Measurements from ENCODE around the gene CAPNS1.

The CAPNS1 gene

DNA sequence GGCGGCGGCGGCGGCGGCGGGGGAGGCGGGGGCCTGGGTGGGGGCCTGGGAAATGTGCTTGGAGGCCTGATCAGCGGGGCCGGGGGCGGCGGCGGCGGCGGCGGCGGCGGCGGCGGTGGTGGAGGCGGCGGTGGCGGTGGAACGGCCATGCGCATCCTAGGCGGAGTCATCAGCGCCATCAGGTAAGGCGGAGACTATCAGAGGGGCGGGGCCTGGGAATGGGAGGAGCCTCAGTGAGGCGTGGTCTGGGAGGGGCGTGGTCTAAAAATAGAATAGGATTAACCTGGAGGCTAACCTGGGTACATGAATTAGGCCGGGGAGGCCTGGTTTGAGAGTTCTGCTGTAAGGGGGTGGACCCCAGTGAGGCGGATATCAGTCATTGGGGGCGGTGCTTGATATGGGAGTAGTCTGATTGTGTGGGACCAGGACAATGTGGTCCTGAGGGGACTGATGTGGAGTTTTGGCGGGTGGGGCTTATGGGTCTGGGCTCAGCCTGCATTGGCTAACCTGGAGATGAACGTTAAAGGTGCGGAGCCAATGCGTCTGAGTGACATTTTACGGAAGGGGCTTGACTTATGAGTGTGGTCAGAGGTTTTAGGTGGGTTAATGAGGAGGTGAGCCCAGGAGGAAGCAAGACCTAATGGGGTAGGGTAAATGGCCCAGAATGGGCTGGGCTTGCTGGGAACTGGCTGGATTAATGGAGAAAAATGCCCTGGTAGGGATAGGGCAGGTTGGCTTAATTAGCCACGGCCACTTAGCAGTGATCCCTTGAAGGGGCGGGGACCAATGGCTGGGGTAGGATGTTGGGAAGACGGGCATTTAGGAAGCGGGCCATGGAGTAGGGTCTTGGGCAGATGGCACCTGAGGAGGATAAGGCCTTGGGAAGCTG is 1.4 kb downstream of the CAPNS1 start:
- TF ChIP-seq, protein P1, sequence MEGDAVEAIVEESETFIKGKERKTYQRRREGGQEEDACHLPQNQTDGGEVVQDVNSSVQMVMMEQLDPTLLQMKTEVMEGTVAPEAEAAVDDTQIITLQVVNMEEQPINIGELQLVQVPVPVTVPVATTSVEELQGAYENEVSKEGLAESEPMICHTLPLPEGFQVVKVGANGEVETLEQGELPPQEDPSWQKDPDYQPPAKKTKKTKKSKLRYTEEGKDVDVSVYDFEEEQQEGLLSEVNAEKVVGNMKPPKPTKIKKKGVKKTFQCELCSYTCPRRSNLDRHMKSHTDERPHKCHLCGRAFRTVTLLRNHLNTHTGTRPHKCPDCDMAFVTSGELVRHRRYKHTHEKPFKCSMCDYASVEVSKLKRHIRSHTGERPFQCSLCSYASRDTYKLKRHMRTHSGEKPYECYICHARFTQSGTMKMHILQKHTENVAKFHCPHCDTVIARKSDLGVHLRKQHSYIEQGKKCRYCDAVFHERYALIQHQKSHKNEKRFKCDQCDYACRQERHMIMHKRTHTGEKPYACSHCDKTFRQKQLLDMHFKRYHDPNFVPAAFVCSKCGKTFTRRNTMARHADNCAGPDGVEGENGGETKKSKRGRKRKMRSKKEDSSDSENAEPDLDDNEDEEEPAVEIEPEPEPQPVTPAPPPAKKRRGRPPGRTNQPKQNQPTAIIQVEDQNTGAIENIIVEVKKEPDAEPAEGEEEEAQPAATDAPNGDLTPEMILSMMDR (conservative IDR thresholded peaks at IDR 0.05; ENCODE audit: low read depth, low read length), result no peak
- no peak for DNase-seq (ENCODE audit: low read depth)
- peak overlapping the region; percentile 99 for H3K4me3 ChIP-seq (ENCODE audit: low read length)

DNA sequence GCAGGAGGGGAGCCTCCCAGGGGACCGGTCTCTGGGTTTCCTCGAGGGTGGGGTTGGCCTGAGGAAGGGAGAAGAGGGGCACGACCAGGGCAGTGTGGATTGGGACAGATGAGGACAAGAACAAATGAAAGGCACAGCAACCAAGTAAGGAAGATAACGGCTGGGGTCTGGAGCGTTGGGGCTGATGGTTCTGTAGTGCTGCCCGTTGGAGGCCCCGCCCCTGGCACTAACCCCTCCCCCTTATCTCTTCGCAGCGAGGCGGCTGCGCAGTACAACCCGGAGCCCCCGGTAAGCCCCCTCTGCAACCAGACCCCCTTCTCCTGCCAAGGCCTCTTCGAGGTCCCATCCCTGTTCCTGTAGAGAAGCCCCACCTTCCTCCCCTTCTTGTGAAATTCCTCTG is 2.2 kb downstream of the CAPNS1 start:
- TF ChIP-seq, protein P1 (conservative IDR thresholded peaks at IDR 0.05; ENCODE audit: low read depth, low read length), result no peak
- H3K4me3 ChIP-seq (ENCODE audit: low read length), result no peak overlapping the region
- DNase-seq (ENCODE audit: low read depth), result no peak

DNA sequence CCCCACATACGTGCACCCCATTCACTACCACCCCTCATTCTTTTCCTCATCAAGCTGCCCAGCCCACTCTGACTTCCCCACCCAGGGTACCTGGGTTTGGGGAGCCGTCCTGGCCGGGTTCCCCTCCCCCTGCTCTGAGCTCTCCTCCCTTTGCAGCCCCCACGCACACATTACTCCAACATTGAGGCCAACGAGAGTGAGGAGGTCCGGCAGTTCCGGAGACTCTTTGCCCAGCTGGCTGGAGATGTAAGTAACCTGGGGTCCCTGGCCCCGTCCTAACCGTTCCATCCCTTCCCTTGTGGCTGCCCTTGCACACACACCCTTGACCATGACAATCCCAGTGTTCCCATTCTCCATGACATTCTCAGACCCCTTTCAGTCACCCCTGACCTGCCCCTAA is 2.6 kb downstream of the CAPNS1 start:
- TF ChIP-seq, protein P1 (conservative IDR thresholded peaks at IDR 0.05; ENCODE audit: low read depth, low read length), result no peak
- no peak overlapping the region for H3K4me3 ChIP-seq (ENCODE audit: low read length)
- DNase-seq (ENCODE audit: low read depth), result no peak

DNA sequence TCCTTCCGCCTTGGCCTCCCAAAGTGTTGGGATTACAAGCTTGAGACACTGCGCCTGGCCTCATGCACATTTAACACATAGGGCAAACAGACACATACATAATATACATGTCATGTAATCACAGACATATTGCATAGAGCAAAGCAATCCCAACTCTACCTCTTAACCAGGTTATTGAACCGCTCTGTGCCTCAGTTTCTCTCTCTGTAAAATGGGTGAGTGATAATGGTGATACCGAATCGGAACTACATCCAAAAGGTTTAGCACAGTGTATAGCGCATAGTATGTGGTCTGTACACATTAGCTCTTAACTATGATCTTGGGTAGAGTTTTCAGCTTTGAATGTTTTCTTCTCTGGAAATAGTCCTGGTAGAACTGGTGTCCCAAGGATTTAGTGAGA is 4.8 kb downstream of the CAPNS1 start:
- H3K4me3 ChIP-seq (ENCODE audit: low read length), result no peak overlapping the region
- TF ChIP-seq, protein P1 (conservative IDR thresholded peaks at IDR 0.05; ENCODE audit: low read depth, low read length), result no peak
- no peak for DNase-seq (ENCODE audit: low read depth)

DNA sequence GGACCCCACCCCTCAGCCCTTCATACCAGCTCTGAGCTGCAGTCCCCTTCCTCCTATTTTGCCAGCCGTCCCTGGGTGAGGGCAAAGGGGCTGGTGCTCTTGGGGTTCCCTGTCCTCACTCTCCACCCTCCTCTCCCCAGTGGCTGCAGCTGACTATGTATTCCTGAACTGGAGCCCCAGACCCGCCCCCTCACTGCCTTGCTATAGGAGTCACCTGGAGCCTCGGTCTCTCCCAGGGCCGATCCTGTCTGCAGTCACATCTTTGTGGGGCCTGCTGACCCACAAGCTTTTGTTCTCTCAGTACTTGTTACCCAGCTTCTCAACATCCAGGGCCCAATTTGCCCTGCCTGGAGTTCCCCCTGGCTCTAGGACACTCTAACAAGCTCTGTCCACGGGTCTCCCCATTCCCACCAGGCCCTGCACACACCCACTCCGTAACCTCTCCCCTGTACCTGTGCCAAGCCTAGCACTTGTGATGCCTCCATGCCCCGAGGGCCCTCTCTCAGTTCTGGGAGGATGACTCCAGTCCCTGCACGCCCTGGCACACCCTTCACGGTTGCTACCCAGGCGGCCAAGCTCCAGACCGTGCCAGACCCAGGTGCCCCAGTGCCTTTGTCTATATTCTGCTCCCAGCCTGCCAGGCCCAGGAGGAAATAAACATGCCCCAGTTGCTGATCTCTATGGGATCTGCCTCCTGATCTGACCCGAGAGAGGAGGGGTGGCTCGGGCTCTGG is 10.0 kb downstream of the CAPNS1 start:
- H3K4me3 ChIP-seq (ENCODE audit: low read length), result no peak overlapping the region
- TF ChIP-seq, protein P1 (conservative IDR thresholded peaks at IDR 0.05; ENCODE audit: low read depth, low read length), result no peak
- no peak for DNase-seq (ENCODE audit: low read depth)

DNA sequence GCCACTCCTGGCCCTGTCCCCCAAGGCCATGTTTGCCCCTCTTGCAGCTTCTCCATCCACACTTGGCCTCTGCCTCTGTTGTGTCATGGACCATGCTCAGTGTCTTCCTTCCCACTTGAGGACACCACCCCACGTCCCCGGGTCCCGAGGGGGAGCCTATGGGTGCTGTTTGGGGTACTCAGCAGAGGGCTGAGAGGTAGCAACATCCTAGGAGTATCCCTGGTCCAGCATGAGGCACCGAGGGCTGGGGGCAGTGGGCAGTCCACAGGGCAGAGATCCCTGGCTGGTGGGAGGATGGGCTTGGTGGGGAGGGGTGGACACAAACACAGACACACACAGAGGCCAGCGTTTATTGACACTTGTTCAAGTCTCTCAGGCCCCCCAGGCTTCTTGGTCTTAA is 10.7 kb downstream of the CAPNS1 start:
- TF ChIP-seq, protein P1 (conservative IDR thresholded peaks at IDR 0.05; ENCODE audit: low read depth, low read length), result no peak
- DNase-seq (ENCODE audit: low read depth), result no peak
- H3K4me3 ChIP-seq (ENCODE audit: low read length), result no peak overlapping the region

Data from retinal pigment epithelial cell (primary cell).